Fibroblast of skin of abdomen (primary cell): ENCODE data around the gene ADCK1. TPM values are rescaled to one million over a fixed set of nuclear protein-coding genes. Genes with fewer than 3 reads are reported as not detected.
"Not testable (repeated sequence)": the region's sequence is repeated elsewhere in the genome, so short reads cannot be mapped to it uniquely, and the experiment has no call there.

ENCODE experiments used
- DNase-seq: peaks from one replicate; pipeline ENCODE4 v3.0.0-alpha.2; 2013
- polyA plus RNA-seq, 2 experiments: library from polyadenylated mRNA; unstranded; fragments of 120-200 nt; gene quantifications; one replicate each; pipeline ENCODE4 v1.2.1, GENCODE V29; 2013; ENCODE audit not compliant: insufficient read length in 2 of 2

Gene ADCK1, protein sequence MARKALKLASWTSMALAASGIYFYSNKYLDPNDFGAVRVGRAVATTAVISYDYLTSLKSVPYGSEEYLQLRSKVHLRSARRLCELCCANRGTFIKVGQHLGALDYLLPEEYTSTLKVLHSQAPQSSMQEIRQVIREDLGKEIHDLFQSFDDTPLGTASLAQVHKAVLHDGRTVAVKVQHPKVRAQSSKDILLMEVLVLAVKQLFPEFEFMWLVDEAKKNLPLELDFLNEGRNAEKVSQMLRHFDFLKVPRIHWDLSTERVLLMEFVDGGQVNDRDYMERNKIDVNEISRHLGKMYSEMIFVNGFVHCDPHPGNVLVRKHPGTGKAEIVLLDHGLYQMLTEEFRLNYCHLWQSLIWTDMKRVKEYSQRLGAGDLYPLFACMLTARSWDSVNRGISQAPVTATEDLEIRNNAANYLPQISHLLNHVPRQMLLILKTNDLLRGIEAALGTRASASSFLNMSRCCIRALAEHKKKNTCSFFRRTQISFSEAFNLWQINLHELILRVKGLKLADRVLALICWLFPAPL
- polyA plus RNA-seq (2013, experiment 1 of 2; ENCODE audit: insufficient read length): 4.8 TPM
- polyA plus RNA-seq (2013, experiment 2 of 2; ENCODE audit: insufficient read length): 6.2 TPM

DNA sequence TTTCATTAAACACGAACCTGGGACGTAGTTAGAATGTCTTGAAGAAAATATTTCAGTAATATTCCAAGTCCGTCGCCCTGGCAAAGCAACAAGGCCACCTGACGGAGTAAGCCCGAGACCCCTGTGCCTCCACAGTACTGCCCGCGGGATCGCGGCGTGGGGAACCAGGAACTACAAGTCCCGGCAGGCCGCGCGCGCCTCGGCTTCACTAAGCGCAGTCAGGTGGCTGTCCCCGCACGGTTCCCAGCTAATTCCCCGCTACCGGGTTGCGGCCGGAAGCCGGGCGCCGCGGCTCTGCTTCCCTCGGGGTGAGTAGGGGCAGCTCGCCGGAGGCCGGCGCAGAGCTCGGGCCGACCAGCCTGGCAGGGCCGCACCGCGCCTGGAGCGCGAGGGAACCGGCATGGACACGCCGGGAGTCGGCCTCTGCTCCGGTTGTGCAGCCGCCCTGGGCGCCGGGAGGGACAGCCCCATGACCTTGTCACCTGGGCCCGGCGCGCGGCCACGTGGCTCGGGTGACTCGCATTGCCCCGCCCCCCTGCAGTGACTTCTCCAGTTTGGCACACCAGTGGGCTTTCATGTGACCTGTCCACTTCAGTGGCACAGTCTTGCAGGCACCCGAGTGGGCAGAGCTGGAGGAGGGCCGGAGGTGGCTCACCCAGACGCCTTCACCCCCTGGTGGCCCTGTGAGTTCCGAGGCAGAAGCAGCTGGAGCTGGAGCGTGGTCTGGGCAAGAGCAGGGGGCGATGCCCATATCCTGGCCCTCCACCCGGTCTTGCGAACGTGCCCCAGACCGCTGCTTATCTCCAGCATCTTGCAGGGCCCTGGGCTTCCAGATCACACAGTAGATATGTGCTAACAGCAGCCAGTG lies at the start of gene ADCK1:
TSS of gene ADCK1 (plus strand) at position 247 of the 868 bp plus-strand sequence. CDS start 18,870 bp downstream, outside the sequence.
- DNase-seq: peak; percentile 71

DNA sequence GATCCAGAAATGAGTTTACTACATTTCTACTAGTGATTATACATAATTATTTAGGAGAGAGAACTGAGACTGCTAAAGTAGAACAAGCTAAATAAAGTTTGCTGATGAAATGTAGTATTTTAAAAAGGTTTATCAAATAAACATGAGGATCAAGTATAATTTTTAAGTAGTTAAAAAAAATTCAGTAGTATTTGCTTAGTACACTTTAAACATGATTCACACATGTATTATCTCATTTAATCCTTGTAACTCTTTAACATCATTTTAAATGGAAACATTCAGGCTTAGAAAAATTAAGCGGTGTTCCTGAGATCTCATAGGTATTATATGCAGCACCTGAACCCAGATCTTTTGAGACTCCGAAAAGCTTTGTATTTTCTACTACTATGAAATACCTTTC lies 47.6 kb upstream of the ADCK1 start:
- DNase-seq: no peak

DNA sequence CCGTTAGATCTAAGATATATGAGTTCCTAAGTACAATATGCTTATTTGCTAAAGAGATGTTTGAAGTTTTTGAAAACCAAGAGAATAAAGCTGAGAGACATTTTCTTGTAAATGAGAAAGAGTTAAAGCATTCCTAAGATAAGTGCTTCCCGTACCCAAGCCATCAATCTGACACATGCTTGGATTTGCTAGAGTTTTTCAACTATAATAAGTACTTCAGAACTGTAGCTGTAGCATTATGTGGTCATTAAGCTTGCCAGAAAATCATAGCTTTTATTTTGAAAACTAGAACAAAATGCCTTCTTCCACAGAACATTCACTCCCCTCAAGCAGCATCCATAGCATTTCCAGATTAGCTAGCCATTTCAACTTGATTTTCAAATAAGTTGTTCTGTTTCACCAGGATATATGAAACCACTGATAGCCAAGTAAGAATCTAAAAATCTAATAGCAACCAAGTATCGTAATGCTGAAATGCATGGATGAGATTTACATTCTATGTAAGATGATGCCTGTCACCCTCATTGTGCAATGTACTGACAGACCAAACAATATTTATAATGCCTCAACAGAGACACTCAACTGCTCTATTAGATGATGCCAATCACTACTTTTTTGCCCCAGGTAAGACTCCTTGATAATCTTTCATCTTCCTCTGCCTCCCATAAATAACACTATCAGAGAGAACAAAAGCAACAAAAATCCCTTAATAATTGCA lies 47.0 kb upstream of the ADCK1 start:
- peak; percentile 6 for DNase-seq

DNA sequence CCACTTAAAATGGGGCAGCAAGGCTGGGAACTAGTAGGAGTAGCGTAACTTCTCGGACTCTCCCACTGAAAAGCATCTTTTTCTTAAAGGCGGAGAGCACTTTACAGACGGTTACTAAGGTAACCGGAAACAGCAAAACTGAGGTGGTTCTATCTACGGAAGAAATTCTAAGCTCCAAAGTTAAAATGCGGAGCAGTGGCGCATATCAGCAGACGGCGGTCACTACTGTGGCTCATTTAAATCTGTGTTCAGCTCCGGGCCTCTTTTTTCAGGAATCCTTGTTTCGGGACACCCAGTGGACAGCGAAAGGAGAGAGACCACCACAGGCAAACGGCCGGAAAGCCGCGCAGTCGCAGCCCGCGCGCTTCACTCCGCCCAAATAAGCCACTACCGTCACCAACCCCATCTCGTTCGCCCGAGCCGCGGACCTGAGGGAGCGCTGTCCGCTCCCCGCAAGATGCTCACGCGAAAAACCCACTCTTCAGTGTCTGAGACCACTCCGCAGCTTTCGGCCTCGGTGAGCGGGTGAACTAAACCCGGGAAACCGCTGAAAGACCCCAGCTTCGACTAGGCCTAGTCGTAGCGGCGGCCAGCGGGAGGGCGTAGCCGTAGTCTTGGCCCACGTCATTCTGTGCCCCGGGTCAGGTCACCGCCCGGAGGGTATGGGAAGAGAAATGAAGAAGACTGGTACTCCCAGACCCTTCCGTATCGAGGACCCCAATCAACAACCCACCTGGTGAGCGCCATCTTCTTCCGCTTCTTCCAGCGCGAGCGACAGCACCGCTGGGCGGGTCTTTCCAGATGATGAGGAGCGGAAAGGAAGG lies 39.3 kb upstream of the ADCK1 start, which contains the start of gene SNW1:
TSS of gene SNW1 (minus strand) at position 776 of the 824 bp plus-strand sequence. CDS start at position 747, 29 bp downstream.
- DNase-seq: peak; percentile 92

DNA sequence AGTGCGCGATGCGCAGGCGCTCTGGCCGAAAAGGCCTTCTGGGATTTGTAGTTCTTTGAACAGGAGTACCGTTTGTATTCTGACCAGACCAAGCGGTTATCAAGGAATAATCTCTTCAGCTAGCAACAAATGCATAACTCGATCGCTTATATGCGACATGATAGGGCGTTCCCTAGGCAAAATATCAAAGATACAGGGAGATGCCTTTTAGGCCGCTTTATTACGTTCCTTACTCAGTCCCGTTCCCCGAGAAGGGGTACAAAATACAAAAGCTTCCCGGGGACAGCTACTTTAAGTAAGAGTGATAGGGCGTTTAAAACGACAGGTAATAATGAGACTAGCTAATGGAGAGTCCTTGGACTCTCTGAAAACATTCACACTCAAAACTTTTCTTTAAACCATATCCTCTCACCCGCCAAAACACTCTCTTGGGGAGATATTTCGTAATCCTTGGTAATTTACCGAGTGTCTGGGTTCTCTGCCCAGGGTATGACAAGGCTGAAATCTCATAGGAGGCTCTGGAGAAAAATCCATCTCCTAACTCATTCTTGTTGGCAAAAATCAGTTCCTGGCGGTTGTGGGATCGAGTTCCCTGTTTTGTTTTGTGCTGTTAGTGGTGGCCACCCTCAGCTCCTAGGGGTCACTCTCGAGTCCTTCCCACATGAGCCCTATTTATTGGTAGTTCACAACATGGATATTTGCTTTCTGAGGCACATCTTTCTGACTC lies 38.5 kb upstream of the ADCK1 start:
- peak; percentile 52 for DNase-seq

DNA sequence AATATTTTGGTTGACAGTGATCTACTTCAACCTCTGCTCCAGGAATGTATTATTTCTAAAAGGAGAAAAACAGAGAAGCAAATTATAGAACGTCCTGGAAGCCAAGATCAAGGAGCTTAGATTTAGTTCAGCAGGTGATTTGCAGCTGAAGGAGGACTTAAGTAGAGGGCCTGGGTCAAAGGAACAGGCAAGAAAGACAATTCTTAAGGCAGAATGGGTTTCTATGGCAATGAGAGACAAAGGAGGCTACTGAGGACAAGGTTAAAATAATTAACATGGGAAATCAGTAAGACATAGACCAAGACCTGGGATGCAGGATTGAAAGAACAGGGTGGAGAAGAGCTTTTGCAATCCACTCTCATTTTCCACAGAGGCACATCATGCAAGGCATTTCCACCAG lies 36.6 kb upstream of the ADCK1 start:
- no peak for DNase-seq

DNA sequence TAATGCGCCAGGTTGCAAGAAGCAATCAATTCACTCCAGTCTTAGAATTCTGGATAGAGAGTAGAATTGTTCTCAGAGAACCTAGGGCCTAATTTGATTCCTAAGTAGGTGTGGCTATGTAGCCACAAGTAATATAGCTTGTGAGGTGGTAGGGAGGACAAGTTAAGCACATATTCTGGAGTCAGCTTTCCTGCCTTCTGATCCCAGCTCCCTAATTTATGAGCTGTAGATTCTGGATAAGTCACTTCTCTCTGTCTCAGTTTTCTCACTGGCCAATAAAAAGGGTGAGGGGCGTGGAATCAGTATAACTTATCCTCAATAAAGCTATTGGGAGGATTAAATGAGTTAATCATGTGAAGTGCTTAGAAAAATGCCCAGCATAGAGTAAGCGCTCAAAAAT lies 35.9 kb upstream of the ADCK1 start:
- no peak for DNase-seq

DNA sequence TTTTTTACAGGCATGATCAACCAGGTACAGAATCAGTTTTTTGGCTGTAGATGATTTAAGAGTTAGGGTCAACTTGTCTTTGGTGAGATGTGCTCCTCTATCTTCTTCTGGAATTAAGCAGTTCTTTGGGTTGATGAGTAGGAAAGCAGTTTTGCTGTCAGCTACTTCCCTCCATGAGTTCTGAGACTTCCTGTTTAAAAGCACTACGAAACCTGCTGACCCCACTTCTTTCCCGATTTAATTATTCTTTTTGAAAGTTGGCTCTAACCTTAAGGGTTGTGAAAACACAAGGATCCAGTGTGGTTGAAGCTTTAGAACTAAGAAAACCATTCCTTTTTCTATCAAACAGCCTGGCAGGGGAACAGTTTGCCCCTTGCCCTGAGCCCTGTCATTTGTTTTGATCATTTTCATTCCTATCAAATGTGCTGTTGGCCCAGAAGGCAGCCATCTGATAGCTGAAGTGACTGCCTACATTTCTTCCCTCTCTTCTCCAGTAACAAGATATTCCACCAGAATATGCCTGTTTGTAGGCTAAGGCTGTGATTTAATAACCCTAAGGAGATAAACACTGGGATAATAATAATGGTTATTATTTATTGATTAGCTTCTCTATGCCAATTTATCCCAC lies 31.4 kb upstream of the ADCK1 start:
- not testable (repeated sequence) for DNase-seq

DNA sequence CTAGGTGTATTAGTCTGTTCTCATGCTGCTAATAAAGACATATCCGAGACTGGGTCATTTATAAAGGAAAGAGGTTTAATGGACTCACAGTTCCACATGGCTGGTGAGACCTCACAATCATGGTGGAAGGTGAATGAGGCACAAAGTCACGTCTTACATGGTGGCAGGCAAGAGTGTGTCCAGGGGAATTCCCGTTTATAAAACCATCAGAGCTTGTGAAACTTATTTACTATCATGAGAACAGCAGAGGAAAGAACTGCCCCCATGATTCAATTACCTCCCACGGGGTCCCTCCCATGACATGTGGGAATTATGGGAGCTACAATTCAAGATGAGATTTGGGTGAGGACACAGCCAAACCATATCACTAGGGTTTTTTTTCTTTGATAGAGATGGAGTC lies 25.9 kb upstream of the ADCK1 start:
- DNase-seq: not testable (repeated sequence)

DNA sequence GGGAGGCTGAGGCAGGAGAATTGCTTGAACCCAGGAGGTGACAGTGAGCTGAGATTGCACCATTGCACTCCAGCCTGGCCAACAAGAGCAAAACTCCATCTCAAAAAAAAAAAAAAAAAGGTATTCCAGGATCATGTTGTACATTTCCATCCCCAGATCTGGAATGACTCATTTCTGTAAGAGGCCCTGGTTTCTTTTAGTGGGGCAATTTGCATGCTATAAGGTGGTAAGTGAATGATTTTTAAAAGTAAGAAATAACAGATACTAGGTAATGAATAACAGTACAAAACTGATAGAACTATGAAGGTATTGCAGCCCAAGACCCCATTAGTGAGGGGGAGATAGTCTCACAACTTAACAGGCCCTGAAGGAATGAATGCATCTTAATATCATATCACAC lies 17.7 kb upstream of the ADCK1 start:
- no peak for DNase-seq

DNA sequence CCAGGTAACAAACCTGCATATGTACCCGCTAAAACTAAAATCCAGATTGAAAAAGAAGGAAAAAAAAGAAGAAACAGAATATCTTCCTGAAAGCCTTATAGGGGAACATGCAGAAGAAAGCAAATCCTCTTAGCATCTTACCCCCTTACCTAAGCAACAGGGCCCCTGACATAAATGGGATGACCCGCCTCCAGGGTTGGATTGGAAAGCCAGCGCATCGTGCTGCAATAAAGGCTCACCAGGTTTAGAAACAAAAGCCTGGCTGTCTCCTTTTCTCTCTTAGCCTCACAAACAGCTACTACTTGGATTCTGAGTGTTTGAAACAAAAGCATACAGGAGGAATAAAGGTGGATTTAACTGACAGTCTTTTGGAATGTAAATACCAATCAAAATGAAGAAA lies 13.8 kb upstream of the ADCK1 start:
- DNase-seq: no peak

DNA sequence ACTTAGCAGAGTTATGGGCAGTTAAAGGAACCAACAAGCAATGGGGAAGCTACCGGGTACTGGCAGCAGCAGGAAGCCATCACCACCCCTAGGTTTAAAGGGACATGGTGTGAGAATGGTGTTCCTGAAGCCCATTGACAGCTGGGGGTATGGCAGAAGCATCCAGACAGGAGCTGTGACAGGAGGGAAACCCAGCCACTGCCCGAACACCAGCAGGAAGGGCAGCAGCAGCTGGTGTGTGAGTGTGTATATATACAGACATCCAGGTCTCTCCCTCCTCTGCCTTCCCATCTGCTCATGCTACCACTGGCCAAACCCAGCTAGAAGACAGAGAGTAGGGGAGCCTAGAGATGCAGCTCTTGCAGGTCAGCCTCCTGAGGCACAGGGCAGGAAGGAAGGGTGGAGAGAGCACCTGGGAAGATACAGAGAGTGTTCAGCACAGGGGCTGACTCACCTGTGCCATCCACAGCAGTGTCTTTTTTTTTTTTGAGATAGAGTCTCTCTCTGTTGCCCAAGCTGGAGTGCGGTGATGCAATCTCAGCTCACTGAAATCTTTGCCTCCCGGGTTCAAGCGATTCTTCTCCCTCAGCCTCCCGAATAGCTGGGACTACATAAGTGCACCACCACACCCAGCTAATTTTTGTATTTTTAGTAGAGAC lies 9.2 kb upstream of the ADCK1 start:
- DNase-seq: no peak

DNA sequence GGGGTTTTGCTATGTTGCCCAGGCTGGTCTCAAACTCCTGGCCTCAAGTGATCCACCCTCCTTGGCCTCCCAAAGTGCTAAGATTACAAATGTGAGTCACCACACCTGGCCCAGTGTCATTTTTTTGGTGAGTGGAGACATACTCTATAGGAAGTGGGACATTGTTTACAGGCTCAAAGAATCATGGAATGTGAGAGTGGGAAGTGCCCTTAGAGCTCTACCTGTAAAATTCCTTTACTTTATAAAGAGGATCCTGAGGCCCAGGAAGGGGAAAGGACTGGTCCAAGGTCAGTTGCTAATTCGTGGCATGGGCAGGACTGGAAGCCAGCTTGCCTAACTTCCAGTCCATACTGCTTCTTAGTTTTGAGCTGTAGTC lies 8.7 kb upstream of the ADCK1 start:
- no peak for DNase-seq

DNA sequence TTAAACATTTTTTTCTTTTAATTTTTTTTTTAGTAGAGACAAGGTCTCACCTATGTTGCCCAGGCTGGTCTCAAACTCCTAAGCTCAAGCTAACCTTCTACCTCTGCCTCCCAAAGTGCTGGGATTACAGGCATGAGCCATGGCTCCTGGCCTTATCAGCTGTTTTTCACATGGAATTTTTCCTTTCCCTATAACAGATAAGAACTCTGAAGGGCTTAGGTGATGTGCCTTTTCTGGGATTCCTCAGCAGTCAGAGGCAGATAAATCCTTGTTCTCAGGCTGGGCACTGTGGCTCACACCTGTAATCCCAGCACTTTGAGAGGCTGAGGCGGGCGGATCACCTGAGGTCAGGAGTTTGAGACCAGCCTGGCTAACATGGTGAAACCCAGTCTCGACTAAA lies 6.7 kb upstream of the ADCK1 start:
- not testable (repeated sequence) for DNase-seq

DNA sequence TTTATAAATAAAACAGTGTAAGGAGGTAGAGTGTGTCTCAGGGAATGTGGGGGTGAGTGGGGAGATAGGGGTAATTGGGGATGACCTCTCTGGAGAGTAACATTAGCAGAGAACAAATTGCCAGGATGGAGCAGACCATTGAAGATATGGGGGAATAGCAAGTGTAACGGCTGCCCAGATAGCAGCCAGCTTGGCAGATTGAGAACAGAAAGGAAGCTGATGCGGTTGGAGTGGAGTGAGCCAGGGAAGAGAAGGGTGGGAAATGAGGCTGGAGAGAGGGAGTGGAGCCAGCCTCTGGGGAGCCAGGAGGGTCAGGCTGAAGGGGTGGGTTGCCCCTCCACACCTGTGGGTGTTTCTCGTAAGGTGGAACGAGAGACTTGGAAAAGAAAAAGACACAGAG lies 5.6 kb upstream of the ADCK1 start:
- DNase-seq: no peak

DNA sequence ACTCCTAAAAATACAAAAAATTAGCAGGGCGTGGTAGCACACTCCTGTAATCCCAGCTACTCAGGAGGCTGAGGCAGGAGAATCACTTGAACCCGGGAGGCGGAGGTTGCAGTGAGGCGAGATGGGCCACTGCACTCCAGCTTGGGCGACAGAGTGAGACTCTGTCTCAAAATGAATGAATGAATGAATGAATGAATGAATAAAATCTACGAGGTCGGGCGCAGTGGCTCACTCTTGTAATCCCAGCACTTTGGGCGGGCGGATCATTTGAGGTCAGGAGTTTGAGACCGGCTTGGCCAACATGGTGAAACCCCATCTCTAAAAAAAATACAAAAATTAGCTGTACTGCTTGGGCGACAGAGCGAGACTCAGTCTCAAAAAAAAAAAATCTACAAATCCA lies 453 bp upstream of the ADCK1 start:
- DNase-seq: not testable (repeated sequence)

DNA sequence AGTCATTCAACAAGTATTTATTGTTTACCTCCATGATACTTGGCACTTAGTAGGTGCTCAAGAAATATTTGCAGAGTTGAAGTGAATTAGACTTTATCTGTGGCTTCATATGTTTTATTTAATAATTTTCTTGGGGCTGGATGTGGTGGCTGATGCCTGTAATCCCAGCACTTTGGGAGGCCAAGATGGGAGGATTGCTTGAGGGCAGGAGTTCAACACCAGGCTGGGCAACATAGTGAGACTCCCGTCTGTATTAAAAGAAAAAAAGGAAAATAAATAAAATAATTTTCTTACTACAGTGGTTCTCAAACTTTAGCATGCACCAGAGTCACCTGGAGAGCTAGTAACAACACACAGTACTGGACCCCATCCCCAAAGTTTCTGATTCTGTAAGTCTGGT lies 905 bp downstream of the ADCK1 start:
- no peak for DNase-seq

DNA sequence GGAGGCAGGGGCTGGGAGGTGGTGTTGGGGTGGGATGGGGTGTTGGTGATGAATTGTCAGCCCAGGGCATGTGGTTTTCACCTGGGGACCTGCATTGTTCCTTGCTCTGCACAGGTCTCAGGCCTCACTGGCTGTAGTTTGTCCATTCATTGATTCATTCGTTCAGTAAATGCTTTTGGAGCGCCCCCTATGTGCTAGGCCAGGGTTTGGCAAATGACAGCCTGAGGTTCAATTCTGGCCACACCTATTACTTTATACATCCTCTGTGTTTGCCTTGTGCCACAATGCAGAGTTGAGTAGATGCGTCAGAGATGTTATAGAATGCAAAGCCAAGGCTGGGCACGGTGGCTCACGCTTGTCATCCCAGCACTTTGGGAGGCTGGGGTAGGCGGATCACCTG lies 4.7 kb downstream of the ADCK1 start:
- no peak for DNase-seq

DNA sequence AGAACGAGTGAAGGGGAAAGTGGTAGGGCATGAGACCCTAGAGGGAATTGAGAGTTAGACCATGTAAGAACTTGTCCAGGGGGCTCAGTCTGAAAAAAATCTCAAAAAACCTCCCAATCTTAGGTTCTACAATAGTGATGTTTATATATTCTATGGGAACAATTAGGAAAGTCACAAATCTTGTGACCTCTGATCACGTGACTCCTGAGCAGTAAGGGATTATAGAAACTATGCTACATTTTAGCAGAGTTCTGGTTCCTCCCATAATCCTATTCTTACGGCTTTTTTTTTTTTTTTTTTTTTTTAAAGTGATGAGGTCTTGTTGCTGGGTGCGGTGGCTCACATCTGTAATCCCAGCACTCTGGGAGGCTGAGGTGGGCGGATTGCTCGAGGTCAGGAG lies 5.8 kb downstream of the ADCK1 start:
- no peak for DNase-seq

DNA sequence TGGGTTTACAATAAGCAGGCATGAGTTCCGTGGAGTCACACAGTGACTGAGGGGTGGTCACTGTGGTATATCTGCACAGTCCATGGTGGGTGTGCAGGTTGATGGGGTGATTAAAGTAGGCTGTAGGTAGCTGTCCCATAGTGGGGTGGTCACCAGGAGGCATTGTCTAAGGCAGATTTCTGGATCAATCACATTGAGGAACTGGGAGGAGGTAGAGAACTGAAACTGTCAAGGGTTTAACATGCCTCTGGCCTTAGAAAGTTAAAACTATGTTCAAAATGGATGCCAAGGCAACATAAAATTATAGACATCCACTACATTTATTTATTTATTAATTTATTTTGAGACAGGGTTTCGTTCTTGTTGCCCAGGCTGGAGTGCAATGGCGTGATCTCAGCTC lies 8.3 kb downstream of the ADCK1 start:
- no peak for DNase-seq
